Lower leg skin (tissue), 3 donors: ENCODE results near the gene PILRB.

ENCODE experiments used
- CTCF ChIP-seq, 3 donors: fragments of 450-650 bp; IDR thresholded peaks; one replicate each; pipeline ENCODE4 v1.5.1; 2016; ENCODE audit warnings: antibody characterized with exemption in 3 of 3, mild to moderate bottlenecking in 3 of 3, moderate library complexity in 2 of 3
- POLR2A ChIP-seq, 2 donors: fragments of 450-650 bp; IDR thresholded peaks; one replicate each; pipeline ENCODE4 v1.6.1; 2016 to 2017; ENCODE audit warnings: antibody characterized with exemption in 2 of 2, mild to moderate bottlenecking in 1 of 2, moderate library complexity in 1 of 2

GRCh38 chr7:100413889-100414288 lies 56.0 kb downstream of the PILRB start:
- no peak for TF ChIP-seq CTCF (IDR thresholded peaks at IDR 0.05)
- TF ChIP-seq POLR2A (IDR thresholded peaks at IDR 0.05), result no peak
